GM19035 (cell line): Measurements from ENCODE around the gene GFER.
"Not testable (repeated sequence)": the region's sequence is repeated elsewhere in the genome, so short reads cannot be mapped to it uniquely, and the experiment has no call there.

ENCODE experiments used
- ATAC-seq: cut with Tn5 transposase; IDR thresholded peaks from one replicate; pipeline ENCODE4 v1.9.1; 2021; ENCODE audit not compliant: unreplicated experiment

GFER gene

GRCh38 chr16:1983544-1984346 is at the start of gene GFER:
Gene GFER (plus strand): TSS chr16:1984193. CDS start chr16:1984219, 26 bp downstream.
- peak; percentile 86 for ATAC-seq

DNA sequence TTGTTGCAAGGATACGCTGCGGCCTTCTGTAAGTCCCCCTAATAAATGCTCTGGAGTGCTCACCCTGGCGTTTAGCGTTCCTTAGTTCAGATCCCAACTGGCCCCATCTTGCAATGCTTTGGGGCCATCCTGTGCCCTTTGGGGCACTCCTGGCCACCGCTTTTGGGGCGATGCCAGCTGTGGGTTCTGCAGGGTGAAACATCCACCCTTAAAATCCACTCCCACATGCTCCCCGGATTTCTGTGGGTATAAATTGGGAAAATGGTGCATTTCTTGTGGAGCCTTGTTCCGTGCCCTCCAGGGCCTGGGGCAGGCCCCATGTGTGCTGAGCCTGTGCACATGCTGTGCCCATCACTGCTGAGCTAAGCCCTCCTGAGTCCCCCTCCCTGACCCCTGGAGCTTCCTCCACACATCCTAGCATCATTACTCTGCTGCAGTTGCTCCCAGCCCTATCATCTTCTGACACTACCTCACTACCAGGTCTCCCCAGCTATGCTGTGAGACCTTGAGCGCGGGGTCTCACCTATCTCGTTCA is 47.0 kb upstream of the GFER start:
- ATAC-seq: no peak

- no peak for ATAC-seq
These were observed 45.7 kb upstream of the GFER start for GRCh38 chr16:1938316-1938715.

GRCh38 chr16:1938910-1939309 is 45.1 kb upstream of the GFER start:
- ATAC-seq: no peak

DNA sequence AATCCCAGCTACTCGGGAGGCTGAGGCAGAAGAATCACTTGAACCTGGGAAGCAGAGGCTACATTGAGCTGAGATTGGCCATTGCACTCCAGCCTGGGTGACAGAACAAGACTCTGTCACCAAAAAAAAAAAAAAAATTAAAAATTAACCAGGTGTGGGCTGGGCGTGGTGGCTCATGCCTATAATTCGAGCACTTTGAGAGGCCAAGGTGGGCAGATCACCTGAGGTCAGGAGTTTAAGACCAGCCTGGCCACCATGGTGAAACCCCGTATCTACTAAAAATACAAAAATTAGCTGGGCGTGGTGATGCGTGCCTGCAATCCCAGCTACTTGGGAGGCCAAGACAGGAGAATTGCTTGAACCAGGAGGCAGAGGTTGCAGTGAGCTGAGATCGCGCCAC is 44.2 kb upstream of the GFER start:
- not testable (repeated sequence) for ATAC-seq

GRCh38 chr16:1940273-1941161 is 43.5 kb upstream of the GFER start:
- ATAC-seq: no peak

- no peak for ATAC-seq
These were observed 42.6 kb upstream of the GFER start for GRCh38 chr16:1941162-1942046.

DNA sequence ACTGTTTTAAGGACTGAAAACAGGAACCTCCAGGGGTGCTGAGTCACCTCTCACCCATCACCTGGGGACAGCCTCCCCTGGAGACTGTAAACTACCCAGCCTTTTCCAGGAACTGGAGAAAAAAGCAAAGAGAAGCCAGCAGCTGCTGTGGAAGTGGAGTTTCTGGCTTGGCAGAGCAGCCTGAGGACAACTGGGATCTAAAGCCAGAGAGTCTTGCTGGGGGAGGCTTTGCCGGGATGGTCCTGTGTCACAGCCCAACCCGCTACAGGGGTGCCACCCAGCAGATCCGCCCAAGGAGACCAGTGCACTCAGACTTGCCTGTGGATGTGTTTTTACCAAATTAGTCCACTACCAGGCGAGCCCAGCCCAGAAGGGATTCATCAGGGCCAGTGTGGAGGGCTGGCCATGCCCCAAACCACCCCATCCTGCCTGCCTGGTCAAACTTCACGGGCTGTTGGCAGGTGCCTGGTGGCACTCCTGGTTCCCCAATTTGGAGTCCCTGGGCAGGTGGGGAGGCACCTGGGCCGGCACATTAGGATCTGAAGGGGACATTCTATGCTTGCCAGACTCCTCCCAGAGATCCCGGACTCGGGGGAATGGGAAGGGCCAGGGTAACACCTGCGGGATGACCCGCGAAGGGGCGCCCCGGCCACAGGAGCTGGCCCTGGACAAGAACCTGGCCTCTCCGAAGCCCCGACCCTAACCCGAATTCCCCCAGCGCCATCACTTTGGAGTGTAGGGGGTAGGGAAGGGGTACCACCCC is 41.8 kb upstream of the GFER start:
- no peak for ATAC-seq

DNA sequence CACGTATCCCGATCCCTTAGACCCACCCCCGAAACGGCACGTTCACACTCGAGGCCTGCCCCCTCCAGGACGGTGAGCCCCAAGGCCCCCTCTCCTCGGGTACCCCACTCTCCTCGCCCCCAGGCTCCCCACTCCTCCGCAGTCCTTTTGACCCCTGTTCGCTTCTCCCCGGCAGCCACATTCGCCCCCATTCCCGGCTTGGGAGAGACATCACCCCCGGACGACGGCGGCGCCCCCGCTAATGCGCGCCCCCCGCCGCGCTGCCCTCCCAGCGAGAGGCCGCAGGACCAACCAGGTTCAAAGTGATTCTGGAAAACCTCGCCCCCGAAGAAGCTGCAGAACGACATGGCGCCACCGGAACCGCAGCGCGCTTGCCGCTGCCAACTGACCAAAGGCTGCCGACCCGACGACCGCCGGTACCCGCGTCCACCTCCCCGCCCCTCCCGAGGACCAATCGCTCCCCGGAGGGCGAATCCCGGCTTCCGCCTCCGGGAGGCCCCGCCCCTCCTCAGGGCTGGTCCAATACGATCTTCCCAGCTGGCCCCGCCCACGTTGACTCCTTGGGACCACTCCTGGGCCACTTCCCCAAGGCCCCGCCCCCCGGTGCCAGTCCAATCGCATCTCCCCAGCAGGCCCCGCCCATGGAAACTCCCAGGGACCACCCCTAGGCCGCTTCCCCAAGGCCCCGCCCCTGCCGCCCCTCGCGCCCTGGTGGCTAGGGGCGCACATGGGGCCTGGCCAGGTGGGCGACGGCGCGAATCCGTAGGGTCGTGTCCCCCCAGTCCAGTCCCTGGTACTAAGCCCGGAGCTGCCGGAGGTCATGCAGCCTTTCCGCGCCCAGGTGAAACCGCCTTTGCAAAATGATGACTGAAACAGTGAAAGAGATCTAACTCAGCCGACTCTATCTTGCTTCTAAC is 40.9 kb upstream of the GFER start, which contains the start of gene MSRB1:
MSRB1 (minus strand) TSS at position 390 of the 917 bp plus-strand sequence; CDS start at position 347, 43 bp downstream.
- ATAC-seq: peak; percentile 94

- ATAC-seq: no peak
These were observed 39.3 kb upstream of the GFER start for GRCh38 chr16:1944612-1945199.

DNA sequence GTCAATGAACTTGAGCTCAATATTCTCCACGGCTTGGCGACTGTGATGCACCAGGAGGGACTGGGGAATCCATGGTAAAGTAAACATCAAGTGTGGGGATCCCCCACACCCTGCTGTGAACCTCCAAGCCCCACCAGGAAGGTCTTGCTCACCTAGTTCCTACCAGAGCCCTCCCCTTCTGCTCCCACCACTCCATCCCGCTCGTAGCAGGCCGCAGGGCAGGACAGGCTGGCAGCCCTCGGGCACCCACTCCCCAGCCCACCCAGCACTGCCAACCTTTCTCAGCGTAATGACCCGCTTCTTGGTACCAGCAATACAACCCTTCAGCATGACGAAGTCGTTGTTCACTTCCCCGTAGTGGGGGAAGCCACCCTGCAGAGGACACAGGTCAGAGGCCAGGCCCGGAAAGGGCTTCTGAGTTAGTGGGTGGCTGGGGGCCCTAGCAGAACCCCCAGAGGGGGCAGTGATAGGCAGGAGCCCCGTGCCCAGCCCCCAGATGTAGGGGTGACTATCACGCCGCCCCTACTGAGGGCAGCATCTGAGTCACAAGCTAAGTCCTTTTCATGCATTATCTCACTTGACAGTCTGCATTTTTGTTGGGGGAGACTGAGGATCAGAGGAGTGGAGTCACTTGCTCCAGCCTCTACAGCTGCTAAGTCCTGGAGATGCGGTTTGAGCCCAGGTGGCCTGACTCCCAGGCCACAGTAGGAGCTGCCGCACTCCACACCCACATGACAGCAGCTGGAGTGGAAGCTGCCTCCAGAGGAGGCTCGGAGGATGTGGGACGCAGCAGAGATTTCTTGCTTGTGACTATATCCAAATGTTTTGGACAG is 38.2 kb upstream of the GFER start:
- no peak for ATAC-seq

DNA sequence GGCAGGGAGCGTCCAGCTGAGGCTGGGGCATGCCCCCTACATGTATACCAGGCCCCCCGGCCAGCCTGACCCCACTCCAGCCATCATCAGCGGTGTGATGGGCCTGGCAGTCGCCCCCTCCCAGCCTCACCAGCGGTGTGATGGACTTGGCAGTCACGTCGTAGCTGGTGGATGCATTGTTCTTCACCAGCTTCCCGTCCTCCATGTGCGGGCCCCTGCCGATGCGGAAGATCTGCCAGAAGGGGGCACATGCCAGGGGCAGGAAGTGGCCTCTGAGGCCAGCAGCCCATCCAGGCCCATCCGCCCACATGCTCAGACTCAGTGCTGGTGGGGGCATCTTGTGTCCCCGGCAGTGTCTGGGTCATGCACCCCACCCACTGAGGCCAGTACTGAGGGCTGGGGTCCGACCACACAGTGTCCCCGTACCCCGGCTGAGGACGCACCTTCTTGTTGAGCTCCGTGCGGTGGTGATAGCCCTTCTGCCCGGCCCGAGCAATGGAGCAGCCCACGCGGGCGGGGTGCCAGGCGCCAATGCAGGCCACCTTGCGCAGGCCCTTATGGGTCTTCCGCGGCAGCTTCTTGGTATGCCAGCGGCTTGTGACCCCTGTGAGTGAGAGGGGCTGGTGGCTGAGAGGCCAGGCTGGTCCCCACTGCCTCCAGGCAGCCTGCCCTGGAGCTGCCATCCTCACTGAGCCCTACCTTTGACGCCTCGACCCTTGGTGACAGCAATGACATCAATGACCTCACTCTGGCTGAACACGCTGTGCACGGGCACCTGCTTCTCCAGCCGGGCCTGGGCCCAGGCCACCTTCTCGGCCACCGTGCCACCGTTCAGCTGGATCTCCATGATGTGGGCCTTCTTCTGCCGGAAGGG is 37.3 kb upstream of the GFER start:
- ATAC-seq: no peak

DNA sequence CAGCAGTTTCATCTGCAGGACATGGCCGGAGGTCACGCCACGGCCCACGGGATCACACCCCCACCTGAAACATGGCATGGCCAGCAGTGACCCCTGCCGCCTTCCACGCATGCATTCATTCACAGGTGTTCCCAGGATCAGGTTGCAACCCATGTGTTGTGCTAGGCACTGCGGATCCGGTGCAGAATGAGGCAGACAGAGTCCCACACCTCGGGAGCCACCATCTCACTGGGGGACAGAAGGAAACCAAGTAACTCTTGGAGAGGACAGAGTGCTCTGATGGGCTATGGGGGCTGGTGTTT is 36.7 kb upstream of the GFER start:
- ATAC-seq: no peak

- ATAC-seq: no peak
These were observed 34.5 kb upstream of the GFER start for GRCh38 chr16:1949507-1949906.

- ATAC-seq: no peak
These were observed 33.9 kb upstream of the GFER start for GRCh38 chr16:1950047-1950446.

- no peak for ATAC-seq
These were observed 33.4 kb upstream of the GFER start for GRCh38 chr16:1950559-1950958.

DNA sequence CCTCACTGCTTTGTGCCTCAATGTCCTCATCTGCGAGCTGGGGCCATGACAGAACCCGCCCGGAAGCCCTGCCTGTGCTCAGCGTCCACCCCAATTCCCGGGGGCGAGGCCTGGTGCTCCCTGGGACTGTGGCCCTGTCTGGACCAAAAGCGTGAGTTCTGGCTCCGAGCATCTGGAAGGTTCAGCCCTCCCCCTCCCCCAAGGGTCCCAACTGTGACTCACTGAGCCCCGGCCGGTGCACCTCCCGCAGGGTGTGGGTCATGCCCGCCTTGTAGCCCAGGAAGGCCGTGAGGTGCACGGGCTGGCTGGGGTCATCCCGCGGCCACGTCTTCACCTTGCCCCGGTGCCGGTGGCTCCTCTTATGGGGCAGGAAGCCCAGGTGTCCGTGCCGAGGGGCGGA is 30.3 kb upstream of the GFER start:
- ATAC-seq: no peak
